Hepatocyte (in vitro differentiated cells): ENCODE results near the gene SGK2.

ENCODE experiments used
- CTCF ChIP-seq: fragments of 200-600 bp; sonication (generic); IDR thresholded peaks from 2 replicates; pipeline ENCODE4 v1.5.1; 2016; ENCODE audit warnings: antibody characterized with exemption, mild to moderate bottlenecking; ENCODE audit not compliant: poor library complexity
- EZH2 ChIP-seq: fragments of 200-600 bp; sonication (generic); IDR thresholded peaks from 2 replicates; pipeline ENCODE4 v1.6.1; 2016; ENCODE audit warnings: antibody characterized with exemption, mild to moderate bottlenecking, borderline replicate concordance
- EZH2phosphoT487 ChIP-seq: fragments of 200-600 bp; sonication (generic); IDR thresholded peaks from one replicate; pipeline ENCODE4 v1.6.1; 2018; ENCODE audit warnings: antibody characterized with exemption, mild to moderate bottlenecking, low read depth, moderate library complexity; ENCODE audit not compliant: unreplicated experiment, severe bottlenecking

- TF ChIP-seq CTCF (no peak), EZH2phosphoT487 (no peak), EZH2 (no peak)
These were observed 2.1 kb downstream of the SGK2 start for GRCh38 chr20:43560974-43561373.
